Measurements from ENCODE around the gene SMC1B. TPM values are rescaled to one million over a fixed set of nuclear protein-coding genes. Genes with fewer than 3 reads are reported as not detected.

Gene SMC1B
- total and polyA plus RNA-seq, 2 of the 8 experiments (the other 6 are each of a cell fraction or from before 2014, with no cell fraction given), result 0.02 TPM; not detected in 1

- no peaks in the 10 kb centered on the region for H3K9me3 ChIP-seq (ENCODE audit: insufficient read depth in 2 of 2, low read depth in 1 of 2, low read length in 1 of 2)
- H2BK12ac ChIP-seq (ENCODE audit: low read depth, low read length), result no peak overlapping the region
- no peak overlapping the region for H2BK20ac ChIP-seq (ENCODE audit: low read length)
- no peak overlapping the region for H3K23ac ChIP-seq (ENCODE audit: insufficient read length)
- H3K27me3 ChIP-seq (replicated peaks in 1 of 4; ENCODE audit: control insufficient read depth in 3 of 4, extremely low read depth in 1 of 4, insufficient read depth in 3 of 4, low read length in 3 of 4), result no peaks in the 10 kb centered on the region
- ChIA-PET POLR2A (ENCODE audit: partially characterized antibody) (no interaction called here), CTCF (ENCODE audit: partially characterized antibody) (interaction anchor here (0.6 kb wide), 1 partner anchor 9 kb away, joined by 3 read pairs; no protein-coding TSS in a partner anchor)
- no peak overlapping the region for H3K56ac ChIP-seq (replicated peaks; ENCODE audit: insufficient read length, low read depth, low read length)
- FAIRE-seq (no peak), DNase-seq (ENCODE audit: low read depth in 1 of 2, low spot score in 2 of 2) (no peak)
- H3K27ac ChIP-seq (ENCODE audit: low read depth, low read length), result no peak overlapping the region
- H3K14ac ChIP-seq (ENCODE audit: insufficient read length), result no peak overlapping the region
- no peaks in the 10 kb centered on the region for H3K4me1 ChIP-seq (replicated peaks in 1 of 4; ENCODE audit: control insufficient read depth in 3 of 4, insufficient read depth in 4 of 4, low read length in 3 of 4)
- H3K79me1 ChIP-seq (ENCODE audit: low read depth, low read length), result no peaks in the 10 kb centered on the region
- no peak overlapping the region for H3K9ac ChIP-seq (replicated peaks in 1 of 4; ENCODE audit: extremely low read depth in 1 of 4, low read depth in 3 of 4, low read length in 3 of 4)
- H4K20me1 ChIP-seq (replicated peaks in 1 of 2; ENCODE audit: control insufficient read depth in 1 of 2, insufficient read depth in 2 of 2, low read length in 2 of 2), result peaks cover 0 to 1% of the 10 kb centered on the region in 2 experiments
- no peaks in the 10 kb centered on the region for H3K23me2 ChIP-seq (ENCODE audit: low read depth, low read length)
- WGBS, 2 experiments (ENCODE audit: extremely low coverage in 1 of 2, insufficient coverage in 1 of 2, insufficient read length in 1 of 2, insufficient replicate concordance in 2 of 2, low coverage in 1 of 2, low lambda C conversion rate in 2 of 2, missing lambda C conversion rate in 1 of 2), result 97% methylated on average over 12 of the region's 12 CpGs; no CpG with 5 or more reads in 1 of the 2 experiments
- H3K4me2 ChIP-seq (ENCODE audit: insufficient read depth in 1 of 2, low read depth in 2 of 2, low read length in 2 of 2), result no peak overlapping the region
- H2AFZ ChIP-seq (ENCODE audit: low read length), result no peak overlapping the region
- no peak overlapping the region for H4K5ac ChIP-seq (ENCODE audit: insufficient read length, low read depth, low read length)
- H3K79me2 ChIP-seq (ENCODE audit: control insufficient read depth in 1 of 2, insufficient read depth in 2 of 2, low read length in 2 of 2), result no peaks in the 10 kb centered on the region
- no peak overlapping the region for H2BK5ac ChIP-seq (ENCODE audit: low read depth, low read length)
- no peak overlapping the region for H4K8ac ChIP-seq (ENCODE audit: extremely low read depth, insufficient read depth, low read length)
- no peak overlapping the region for H3K4me3 ChIP-seq (ENCODE audit: extremely low read depth in 1 of 4, insufficient read depth in 2 of 4, low read depth in 3 of 4, low read length in 4 of 4)
- no peak overlapping the region for H2BK15ac ChIP-seq (ENCODE audit: low read length)
- no peak overlapping the region for H2AK5ac ChIP-seq (ENCODE audit: low read depth, low read length)
- no peak overlapping the region for H4K91ac ChIP-seq (replicated peaks; ENCODE audit: insufficient read length, low read length)
- no peak overlapping the region for H2BK120ac ChIP-seq (replicated peaks; ENCODE audit: low read depth, low read length)
- H3K36me3 ChIP-seq (ENCODE audit: control insufficient read depth in 2 of 4, insufficient read depth in 4 of 4, low read length in 3 of 4), result peaks cover 0 to 6% (median 3%) of the 10 kb centered on the region in 4 experiments; a peak in 4 of 8 replicates
- H3K18ac ChIP-seq (ENCODE audit: extremely low read depth, low read length), result no peak overlapping the region
- H3K4ac ChIP-seq (replicated peaks; ENCODE audit: insufficient read length, low read depth, low read length), result no peak overlapping the region
- TF ChIP-seq TAF1 (IDR thresholded peaks at IDR 0.05; ENCODE audit: low read depth, low read length) (no peak), EGR1 (IDR thresholded peaks at IDR 0.05; ENCODE audit: borderline replicate concordance, low read depth, low read length) (no peak), E2F6 (IDR thresholded peaks at IDR 0.05) (no peak), PHF8 (conservative IDR thresholded peaks at IDR 0.05; ENCODE audit: low read depth, low read length) (no peak), CHD1 (IDR thresholded peaks at IDR 0.05; ENCODE audit: low read depth, low read length) (no peak), POLR2A (IDR thresholded peaks at IDR 0.05; ENCODE audit: control extremely low read depth in 1 of 2, low read depth in 2 of 2, low read length in 2 of 2) (no peak), SIX5 (IDR thresholded peaks at IDR 0.05; ENCODE audit: low read depth, low read length) (no peak), RFX5 (IDR thresholded peaks at IDR 0.05; ENCODE audit: borderline replicate concordance, low read depth, low read length) (no peak), CHD2 (IDR thresholded peaks at IDR 0.05; ENCODE audit: low read length) (no peak), RXRA (IDR thresholded peaks at IDR 0.05; ENCODE audit: insufficient read depth, low read depth, low read length) (no peak), EP300 (IDR thresholded peaks at IDR 0.05; ENCODE audit: borderline replicate concordance in 1 of 2, low read depth in 2 of 2, low read length in 2 of 2) (no peak), HDAC2 (IDR thresholded peaks at IDR 0.05; ENCODE audit: borderline replicate concordance in 1 of 2, low read depth in 2 of 2, low read length in 2 of 2) (no peak), NANOG (IDR thresholded peaks at IDR 0.05; ENCODE audit: insufficient read depth, low read depth, low read length, poor library complexity, severe bottlenecking) (no peak)
- TF ChIP-seq, protein P1, sequence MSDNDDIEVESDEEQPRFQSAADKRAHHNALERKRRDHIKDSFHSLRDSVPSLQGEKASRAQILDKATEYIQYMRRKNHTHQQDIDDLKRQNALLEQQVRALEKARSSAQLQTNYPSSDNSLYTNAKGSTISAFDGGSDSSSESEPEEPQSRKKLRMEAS (IDR thresholded peaks at IDR 0.05), result no peak
Observed at GRCh38 chr22:45329530-45329936, 83.9 kb downstream of the SMC1B start.
